ENCODE results near the gene TTBK1. TPM values are rescaled to one million over a fixed set of nuclear protein-coding genes. Genes with fewer than 3 reads are reported as not detected.

The TTBK1 gene
- total and polyA plus RNA-seq, 4 donors, result 0.05 to 0.31 (median 0.12) TPM

DNA sequence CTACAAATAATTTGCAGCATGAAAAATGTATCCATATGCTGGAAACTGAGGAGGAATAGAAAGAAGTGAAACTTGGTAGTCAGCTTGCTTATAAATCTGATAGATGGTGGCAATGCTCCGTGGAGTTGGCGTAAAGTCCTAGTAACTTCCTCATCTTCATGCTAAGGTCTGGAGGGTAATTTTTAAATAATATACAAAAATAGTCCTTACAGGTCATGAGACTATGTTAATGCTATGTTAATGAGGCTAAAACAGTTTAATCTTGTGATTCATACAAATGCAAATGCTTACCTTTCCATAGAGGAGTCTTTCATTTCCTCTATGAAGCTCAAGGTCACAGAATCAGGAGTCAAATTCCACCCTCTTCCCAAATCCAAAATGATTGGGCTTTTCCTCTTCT lies 74.7 kb downstream of the TTBK1 start:
- no peaks in the 10 kb centered on the region for H3K9me3 ChIP-seq (ENCODE audit: control insufficient read depth in 4 of 4, insufficient read depth in 3 of 4, low read length in 3 of 4)
- H3K27me3 ChIP-seq (ENCODE audit: control insufficient read depth in 3 of 3, insufficient read depth in 3 of 3, low read length in 2 of 3), result no peaks in the 10 kb centered on the region
- no peak for ATAC-seq (ENCODE audit: insufficient read depth, low FRiP score)

GRCh38 chr6:43325876-43326275 lies 82.6 kb downstream of the TTBK1 start:
- 48 to 50% methylated on average over 1 of the region's 1 CpG for WGBS, 2 donors
- H3K9me3 ChIP-seq (ENCODE audit: control insufficient read depth in 4 of 4, insufficient read depth in 3 of 4, low read length in 3 of 4), result no peaks in the 10 kb centered on the region
- H3K27ac ChIP-seq (ENCODE audit: low read depth in 1 of 2, low read length in 1 of 2), result no peak overlapping the region
- H3K4me1 ChIP-seq (ENCODE audit: control insufficient read depth in 5 of 5, insufficient read depth in 5 of 5, low read length in 5 of 5), result peaks cover 0 to 3% (median 0%) of the 10 kb centered on the region in 5 donors
- peaks cover 0 to 8% (median 1%) of the 10 kb centered on the region in 4 donors for H3K36me3 ChIP-seq (ENCODE audit: control insufficient read depth in 4 of 4, insufficient read depth in 4 of 4, low read length in 4 of 4)
- ATAC-seq (ENCODE audit: insufficient read depth, low FRiP score) (no peak), DNase-seq (no peak)
- no peaks in the 10 kb centered on the region for H3K27me3 ChIP-seq (ENCODE audit: control insufficient read depth in 3 of 3, insufficient read depth in 3 of 3, low read length in 2 of 3)
- H3K4me3 ChIP-seq, result no peak overlapping the region
- no peak overlapping the region for H3K9ac ChIP-seq (ENCODE audit: insufficient read depth in 1 of 2, low read length in 2 of 2)
- no peak for TF ChIP-seq CTCF (IDR thresholded peaks at IDR 0.05; ENCODE audit: control extremely low read depth, extremely low read depth)

More for the DNA sequence above, 74.7 kb downstream of the TTBK1 start:
- no peak overlapping the region for H3K4me3 ChIP-seq
- H3K9ac ChIP-seq (ENCODE audit: insufficient read depth in 1 of 2, low read length in 2 of 2), result no peak overlapping the region
- no peak for TF ChIP-seq CTCF (IDR thresholded peaks at IDR 0.05; ENCODE audit: control extremely low read depth, extremely low read depth)
- WGBS, 2 donors, result 76 to 87% methylated on average over 2 of the region's 2 CpGs
- no peak overlapping the region for H3K27ac ChIP-seq (ENCODE audit: low read depth in 1 of 2, low read length in 1 of 2)
- H3K4me1 ChIP-seq (ENCODE audit: control insufficient read depth in 5 of 5, insufficient read depth in 5 of 5, low read length in 5 of 5), result no peaks in the 10 kb centered on the region
- DNase-seq, result no peak
- H3K36me3 ChIP-seq (ENCODE audit: control insufficient read depth in 4 of 4, insufficient read depth in 4 of 4, low read length in 4 of 4), result peaks cover 0 to 1% (median 0%) of the 10 kb centered on the region in 4 donors

DNA sequence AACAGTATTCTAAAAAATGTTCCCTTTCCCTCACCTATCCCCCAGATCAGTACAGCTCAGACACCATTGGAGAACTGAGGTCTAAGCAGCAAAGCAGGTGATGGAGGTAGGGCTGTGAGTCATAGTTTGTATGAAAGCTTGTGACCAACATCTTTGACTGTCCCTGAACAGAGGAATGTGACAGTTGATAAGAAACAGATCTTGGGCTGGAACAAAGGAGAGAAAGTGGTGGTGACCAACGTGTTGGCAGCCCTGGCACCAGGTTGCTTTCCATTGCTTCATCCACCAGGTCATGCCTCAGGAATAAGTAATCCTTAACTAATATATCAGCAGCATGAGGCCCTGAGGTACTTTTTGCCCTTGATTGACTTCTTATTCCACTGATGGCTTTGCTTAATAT lies 85.2 kb downstream of the TTBK1 start:
- Histone ChIP-seq H3K27ac (ENCODE audit: low read depth in 1 of 2, low read length in 1 of 2) (peak overlapping the region in 1 of 2 donors; percentile 85), H3K9me3 (ENCODE audit: control insufficient read depth in 4 of 4, insufficient read depth in 3 of 4, low read length in 3 of 4) (no peaks in the 10 kb centered on the region), H3K4me1 (ENCODE audit: control insufficient read depth in 5 of 5, insufficient read depth in 5 of 5, low read length in 5 of 5) (peaks cover 0 to 3% (median 0%) of the 10 kb centered on the region in 5 donors), H3K36me3 (ENCODE audit: control insufficient read depth in 4 of 4, insufficient read depth in 4 of 4, low read length in 4 of 4) (peaks cover 2 to 8% (median 3%) of the 10 kb centered on the region in 4 donors), H3K4me3 (no peak overlapping the region), H3K27me3 (ENCODE audit: control insufficient read depth in 3 of 3, insufficient read depth in 3 of 3, low read length in 2 of 3) (no peaks in the 10 kb centered on the region), H3K9ac (ENCODE audit: insufficient read depth in 1 of 2, low read length in 2 of 2) (no peak overlapping the region)
- ATAC-seq (ENCODE audit: insufficient read depth, low FRiP score) (no peak), DNase-seq (no peak)
- TF ChIP-seq CTCF (IDR thresholded peaks at IDR 0.05; ENCODE audit: control extremely low read depth, extremely low read depth), result no peak
- 40 to 64% methylated on average over 1 of the region's 1 CpG for WGBS, 2 donors

DNA sequence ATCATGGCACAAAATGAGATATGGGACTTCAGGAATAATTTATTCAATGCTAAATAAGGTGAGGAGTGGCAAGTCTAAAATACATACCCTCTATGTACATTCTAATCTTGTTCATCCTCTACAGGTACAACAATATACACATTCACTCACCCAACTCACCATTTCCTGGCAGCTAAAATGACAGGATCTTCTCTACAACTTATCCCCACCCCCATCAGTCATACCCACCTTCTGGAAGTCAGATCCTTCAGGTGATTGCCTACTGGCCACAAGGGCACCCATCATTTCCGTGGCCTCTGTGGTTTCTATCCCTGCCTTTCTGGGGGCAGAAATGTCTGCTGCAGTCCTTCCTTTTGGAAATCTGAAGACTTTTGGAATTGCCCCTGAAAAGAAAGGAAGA lies 88.2 kb downstream of the TTBK1 start:
- H3K36me3 ChIP-seq (ENCODE audit: control insufficient read depth in 4 of 4, insufficient read depth in 4 of 4, low read length in 4 of 4), result peaks cover 0 to 6% (median 5%) of the 10 kb centered on the region in 4 donors
- TF ChIP-seq CTCF (IDR thresholded peaks at IDR 0.05; ENCODE audit: control extremely low read depth, extremely low read depth), result no peak
- no peaks in the 10 kb centered on the region for H3K9me3 ChIP-seq (ENCODE audit: control insufficient read depth in 4 of 4, insufficient read depth in 3 of 4, low read length in 3 of 4)
- no peak for ATAC-seq (ENCODE audit: insufficient read depth, low FRiP score)
- H3K27me3 ChIP-seq (ENCODE audit: control insufficient read depth in 3 of 3, insufficient read depth in 3 of 3, low read length in 2 of 3), result no peaks in the 10 kb centered on the region
- H3K9ac ChIP-seq (ENCODE audit: insufficient read depth in 1 of 2, low read length in 2 of 2), result no peak overlapping the region
- peaks cover 0 to 7% (median 0%) of the 10 kb centered on the region in 5 donors for H3K4me1 ChIP-seq (ENCODE audit: control insufficient read depth in 5 of 5, insufficient read depth in 5 of 5, low read length in 5 of 5)
- WGBS, 2 donors, result 34 to 65% methylated on average over 1 of the region's 1 CpG
- H3K27ac ChIP-seq (ENCODE audit: low read depth in 1 of 2, low read length in 1 of 2), result no peak overlapping the region
- no peak overlapping the region for H3K4me3 ChIP-seq
- DNase-seq, result no peak

Data from lung (tissue), 12 donors.